Hepatocyte (in vitro differentiated cells): Measurements from ENCODE around the gene GMDS.

Experiments
- CTCF ChIP-seq: fragments of 200-600 bp; sonication (generic); IDR thresholded peaks from 2 replicates; pipeline ENCODE4 v1.5.1; 2016; ENCODE audit warnings: antibody characterized with exemption, mild to moderate bottlenecking; ENCODE audit not compliant: poor library complexity
- EZH2 ChIP-seq: fragments of 200-600 bp; sonication (generic); IDR thresholded peaks from 2 replicates; pipeline ENCODE4 v1.6.1; 2016; ENCODE audit warnings: antibody characterized with exemption, mild to moderate bottlenecking, borderline replicate concordance
- EZH2phosphoT487 ChIP-seq: fragments of 200-600 bp; sonication (generic); IDR thresholded peaks from one replicate; pipeline ENCODE4 v1.6.1; 2018; ENCODE audit warnings: antibody characterized with exemption, mild to moderate bottlenecking, low read depth, moderate library complexity; ENCODE audit not compliant: unreplicated experiment, severe bottlenecking

- no peak for TF ChIP-seq CTCF
- no peak for TF ChIP-seq EZH2
- no peak for TF ChIP-seq EZH2phosphoT487
Measured at GRCh38 chr6:1667805-1668175, 577.6 kb downstream of the GMDS start.
